ENCODE data around the gene HIBCH. TPM values are rescaled to one million over a fixed set of nuclear protein-coding genes. Genes with fewer than 3 reads are reported as not detected.
"Not testable (repeated sequence)": the region's sequence is repeated elsewhere in the genome, so short reads cannot be mapped to it uniquely, and the experiment has no call there.

The HIBCH gene
- polyA plus RNA-seq, 1 of the 3 experiments (the other 2 are of a cell fraction) = 8.4 TPM

- no peak for TF ChIP-seq CHD2 (IDR thresholded peaks at IDR 0.05; ENCODE audit: low read length, partially characterized antibody)
These were observed 160.2 kb downstream of the HIBCH start (continued) for GRCh38 chr2:190159453-190159852.

- no peak for DNase-seq
- Histone ChIP-seq H3K27me3 (ENCODE audit: insufficient read depth) (no peaks in the 10 kb centered on the region), H3K79me2 (ENCODE audit: insufficient read depth) (no peaks in the 10 kb centered on the region), H4K20me1 (ENCODE audit: insufficient read depth) (no peaks in the 10 kb centered on the region), H3K27ac (ENCODE audit: low read depth in 2 of 2, low read length in 1 of 2) (no peak overlapping the region), H3K9me3 (no peaks in the 10 kb centered on the region), H3K4me1 (ENCODE audit: control insufficient read depth in 1 of 2, insufficient read depth in 2 of 2, low read depth in 1 of 2, low read length in 1 of 2) (no peaks in the 10 kb centered on the region), H3K9me2 (no peaks in the 10 kb centered on the region), H2AFZ (ENCODE audit: low read depth) (no peak overlapping the region), H3K4me2 (no peak overlapping the region), H3F3A (replicated peaks; ENCODE audit: insufficient read depth) (no peaks in the 10 kb centered on the region), H3K4me3 (ENCODE audit: low read depth in 2 of 2, low read length in 1 of 2) (no peak overlapping the region), H3K9ac (no peak overlapping the region), H3K36me3 (replicated peaks in 1 of 2; ENCODE audit: control insufficient read depth in 1 of 2, insufficient read depth in 2 of 2, low read length in 1 of 2) (no peaks in the 10 kb centered on the region)
- TF ChIP-seq RCOR1 (IDR thresholded peaks at IDR 0.05; ENCODE audit: low read length) (no peak), FOXJ3 (CRISPR knock-in tag; IDR thresholded peaks at IDR 0.05) (no peak), RXRA (IDR thresholded peaks at IDR 0.05; ENCODE audit: borderline replicate concordance, low read depth) (no peak), EP300 (IDR thresholded peaks at IDR 0.05; ENCODE audit: borderline replicate concordance in 1 of 2, low read depth in 1 of 2, low read length in 1 of 2) (no peak), SIN3A (IDR thresholded peaks at IDR 0.05; ENCODE audit: borderline replicate concordance, low read depth, low read length) (no peak), NFIC (IDR thresholded peaks at IDR 0.05; ENCODE audit: borderline replicate concordance) (no peak), MAX (IDR thresholded peaks at IDR 0.05; ENCODE audit: low read depth) (no peak), CHD2 (IDR thresholded peaks at IDR 0.05; ENCODE audit: low read length, partially characterized antibody) (no peak), RAD21 (IDR thresholded peaks at IDR 0.05; ENCODE audit: low read length) (no peak), CTCF (IDR thresholded peaks at IDR 0.05) (no peak), RFX5 (IDR thresholded peaks at IDR 0.05; ENCODE audit: low read length) (no peak), MEF2A (IDR thresholded peaks at IDR 0.05; ENCODE audit: borderline replicate concordance, low read depth) (no peak), TCF12 (IDR thresholded peaks at IDR 0.05) (no peak), MXI1 (IDR thresholded peaks at IDR 0.05; ENCODE audit: low read depth, low read length) (no peak), USF1 (IDR thresholded peaks at IDR 0.05; ENCODE audit: borderline replicate concordance, low read depth) (no peak), EZH2phosphoT487 (IDR thresholded peaks at IDR 0.05; ENCODE audit: borderline replicate concordance, low read depth) (no peak)
- ChIA-PET POLR2A (no interaction called here), CTCF (interaction anchor here (5.1 kb wide), 1 partner anchor 22 kb away, joined by 25 read pairs; a partner anchor contains a TSS)
- WGBS (ENCODE audit: low lambda C conversion rate) = 98% methylated on average over 3 of the region's 3 CpGs
These were observed 160.7 kb downstream of the HIBCH start for GRCh38 chr2:190158798-190159434.

DNA sequence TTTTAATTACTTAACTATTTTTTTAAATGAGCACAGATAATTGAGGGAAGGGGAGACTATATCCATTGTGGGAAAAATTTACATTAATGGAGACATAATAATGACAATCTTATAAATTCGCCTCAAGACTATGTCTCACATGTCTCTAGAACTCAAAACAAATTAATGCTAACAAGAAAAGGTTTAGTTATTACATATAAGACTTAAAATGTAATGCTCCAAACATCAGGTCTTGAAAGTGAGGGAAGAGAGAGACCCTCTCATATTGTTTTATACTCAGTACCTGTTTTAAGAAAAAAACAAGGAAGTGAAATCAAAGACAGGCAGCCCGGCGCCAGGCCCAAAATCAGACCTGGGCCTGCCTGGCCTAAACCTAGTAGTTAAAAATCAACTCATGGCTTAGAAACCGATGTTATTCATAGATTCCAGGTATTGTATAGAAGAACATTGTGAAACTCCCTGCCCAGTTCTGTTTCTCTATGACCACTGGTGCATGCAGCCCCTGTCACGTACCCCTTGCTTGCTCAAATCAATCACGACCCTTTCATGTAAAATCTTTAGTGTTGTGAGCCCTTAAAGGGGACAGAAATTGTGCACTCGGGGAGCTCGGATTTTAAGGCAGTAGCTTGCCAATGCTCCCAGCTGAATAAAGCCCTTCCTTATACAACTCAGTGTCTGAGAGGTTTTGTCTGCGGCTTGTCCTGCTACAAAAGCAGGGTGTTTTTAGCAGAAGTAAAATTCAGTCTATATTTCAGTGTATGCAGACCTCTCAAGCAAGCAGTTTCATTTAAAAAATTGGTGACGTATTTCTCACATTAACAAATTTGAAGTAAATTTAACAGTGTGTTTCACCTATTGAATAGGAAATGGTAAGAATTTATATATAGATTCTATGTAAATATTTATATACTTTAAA, 161.8 kb downstream of the HIBCH start:
- H3K4me2 ChIP-seq; H3K36me3 ChIP-seq (replicated peaks in 1 of 2; ENCODE audit: control insufficient read depth in 1 of 2, insufficient read depth in 2 of 2, low read length in 1 of 2); H3K4me3 ChIP-seq (ENCODE audit: low read depth in 2 of 2, low read length in 1 of 2); H3K27me3 ChIP-seq (ENCODE audit: insufficient read depth); DNase-seq; POLR2A ChIA-PET; H4K20me1 ChIP-seq (ENCODE audit: insufficient read depth); H3K9ac ChIP-seq; H3K4me1 ChIP-seq (ENCODE audit: control insufficient read depth in 1 of 2, insufficient read depth in 2 of 2, low read depth in 1 of 2, low read length in 1 of 2); H3F3A ChIP-seq (replicated peaks; ENCODE audit: insufficient read depth); H3K9me3 ChIP-seq; H3K27ac ChIP-seq (ENCODE audit: low read depth in 2 of 2, low read length in 1 of 2); H3K9me2 ChIP-seq; H3K79me2 ChIP-seq (ENCODE audit: insufficient read depth): not testable (repeated sequence)
- 76% methylated on average over 10 of the region's 10 CpGs for WGBS (ENCODE audit: low lambda C conversion rate)
- CTCF ChIA-PET = interaction anchor here (0.5 to 5.1 kb wide), 3 partner anchors 23 to 134 kb away, joined by 3 to 25 read pairs (median 3); a partner anchor contains a TSS
- peak overlapping the region; percentile 26; the same call in 1 of the 2 replicates for H2AFZ ChIP-seq (ENCODE audit: low read depth)

Data from SK-N-SH (cell line).